ENCODE data around the gene CFAP99. TPM values are rescaled to one million over a fixed set of nuclear protein-coding genes. Genes with fewer than 3 reads are reported as not detected.

CFAP99 gene
- total RNA-seq, 1 donor from 2014 or later = not detected

DNA sequence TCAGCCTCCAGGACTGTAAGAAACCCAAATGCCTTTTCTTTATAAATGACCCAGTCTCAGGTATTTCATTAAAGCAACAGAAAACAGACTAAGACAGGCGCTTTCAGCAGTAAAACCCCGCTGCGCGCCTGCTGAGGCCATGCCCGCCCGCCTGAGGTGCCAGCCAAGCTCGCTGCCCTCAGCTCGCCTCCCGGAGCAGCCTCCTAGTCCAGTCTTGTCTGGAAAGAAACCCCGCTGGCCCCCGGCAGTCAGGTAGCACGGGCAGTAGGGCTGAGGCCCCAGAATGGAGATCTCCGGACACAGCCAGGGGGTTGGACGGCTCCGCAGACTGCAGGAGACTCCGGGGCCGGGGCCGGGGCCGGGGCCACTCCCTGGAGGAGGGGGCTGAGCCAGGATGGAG, 32.0 kb upstream of the CFAP99 start:
- no peak for DNase-seq (ENCODE audit: low read depth)
- no peak for TF ChIP-seq CTCF (conservative IDR thresholded peaks at IDR 0.05; ENCODE audit: low read depth, low read length)
- no peak overlapping the region for H3K4me3 ChIP-seq (ENCODE audit: low read depth, low read length)

GRCh38 chr4:2387218-2387617, 31.5 kb upstream of the CFAP99 start:
- TF ChIP-seq CTCF (conservative IDR thresholded peaks at IDR 0.05; ENCODE audit: low read depth, low read length) = no peak
- DNase-seq (ENCODE audit: low read depth) = no peak
- H3K4me3 ChIP-seq (ENCODE audit: low read depth, low read length) = no peak overlapping the region

DNA sequence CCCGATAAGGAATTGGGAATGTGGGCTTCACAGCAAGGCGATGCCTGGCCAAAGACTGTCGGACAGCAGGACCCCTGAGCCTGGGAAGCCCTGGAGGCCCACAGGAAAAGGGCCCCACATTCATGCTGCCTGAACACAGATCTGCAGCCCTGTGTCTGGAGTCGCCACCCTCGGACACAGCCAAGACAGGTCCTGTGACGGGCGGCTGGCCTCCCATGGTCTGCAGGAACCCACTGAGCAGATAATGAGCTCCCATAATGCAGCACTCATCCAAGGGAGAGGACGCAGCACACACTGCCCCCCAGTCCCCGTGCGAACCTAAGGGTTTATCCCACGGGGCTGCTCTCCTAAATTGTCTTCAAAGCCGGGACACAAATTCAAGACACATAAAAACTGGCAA, 30.9 kb upstream of the CFAP99 start:
- H3K4me3 ChIP-seq (ENCODE audit: low read depth, low read length) = no peak overlapping the region
- DNase-seq (ENCODE audit: low read depth) = no peak
- no peak for TF ChIP-seq CTCF (conservative IDR thresholded peaks at IDR 0.05; ENCODE audit: low read depth, low read length)

DNA sequence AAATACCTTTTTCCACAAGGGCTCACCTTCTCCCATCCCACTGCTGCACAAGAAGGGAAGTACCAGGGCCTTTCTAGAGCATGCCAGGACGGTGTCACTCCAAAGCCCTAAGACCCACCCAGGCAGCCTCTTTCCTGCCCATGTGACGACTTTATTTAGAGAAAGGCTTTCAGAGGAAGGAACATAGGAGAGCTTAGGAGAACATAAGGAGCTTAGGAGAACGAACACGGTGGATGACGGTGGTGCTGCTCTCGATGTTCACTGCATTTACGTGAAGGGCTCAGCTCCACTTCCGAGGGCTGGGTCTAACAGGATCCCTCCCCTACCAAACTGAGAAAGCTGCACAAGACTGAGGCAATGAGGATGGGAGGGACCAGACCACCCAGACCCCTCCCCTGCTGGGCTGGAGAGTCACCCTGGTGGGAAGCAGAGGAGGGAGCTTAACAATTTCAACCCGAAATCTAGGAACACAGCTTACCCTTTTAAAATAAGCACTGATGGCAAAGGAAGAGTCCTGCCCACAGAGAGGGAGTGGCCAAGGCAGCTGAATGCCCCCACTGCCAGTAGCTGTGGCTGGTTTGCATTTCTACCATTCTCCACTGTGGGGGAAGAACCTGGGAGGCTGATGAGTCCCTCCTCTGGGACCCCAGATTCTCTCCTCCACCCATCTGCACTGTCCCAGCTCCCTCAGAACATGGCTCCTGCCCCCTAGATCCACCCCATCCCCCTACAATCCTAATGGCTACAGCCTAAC, 30.1 kb upstream of the CFAP99 start:
- DNase-seq (ENCODE audit: low read depth) = no peak
- H3K4me3 ChIP-seq (ENCODE audit: low read depth, low read length) = no peak overlapping the region
- no peak for TF ChIP-seq CTCF (conservative IDR thresholded peaks at IDR 0.05; ENCODE audit: low read depth, low read length)

DNA sequence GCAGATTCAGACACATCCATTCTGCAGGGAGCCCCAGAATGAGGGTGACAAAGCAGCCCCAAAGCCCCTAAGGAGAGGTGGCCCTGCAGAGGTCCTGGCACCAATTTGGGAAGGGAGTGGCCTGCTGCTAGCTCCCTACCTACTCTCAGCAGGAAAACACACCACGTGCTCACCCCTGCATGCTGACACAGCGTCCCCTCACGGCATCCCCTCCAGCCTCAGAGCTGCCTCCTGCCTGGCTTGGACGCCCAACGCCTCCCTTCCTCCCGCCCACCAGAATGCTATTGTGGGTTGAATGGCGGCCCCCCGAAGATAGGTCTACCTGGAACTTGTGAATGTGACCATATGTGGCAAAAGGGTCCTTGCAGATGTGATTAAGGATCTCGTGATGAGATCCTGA, 29.1 kb upstream of the CFAP99 start:
- no peak for TF ChIP-seq CTCF (conservative IDR thresholded peaks at IDR 0.05; ENCODE audit: low read depth, low read length)
- H3K4me3 ChIP-seq (ENCODE audit: low read depth, low read length) = no peak overlapping the region
- DNase-seq (ENCODE audit: low read depth) = no peak

- TF ChIP-seq CTCF (conservative IDR thresholded peaks at IDR 0.05; ENCODE audit: low read depth, low read length) = no peak
- no peak overlapping the region for H3K4me3 ChIP-seq (ENCODE audit: low read depth, low read length)
- DNase-seq (ENCODE audit: low read depth) = no peak
Measured at GRCh38 chr4:2390146-2390545, 28.6 kb upstream of the CFAP99 start.

GRCh38 chr4:2390784-2391421, 27.9 kb upstream of the CFAP99 start:
- no peak for DNase-seq (ENCODE audit: low read depth)
- no peak overlapping the region for H3K4me3 ChIP-seq (ENCODE audit: low read depth, low read length)
- no peak for TF ChIP-seq CTCF (conservative IDR thresholded peaks at IDR 0.05; ENCODE audit: low read depth, low read length)
